Cardiac septum (tissue), 1 donor: Measurements from ENCODE around the gene DSG2. TPM values are rescaled to one million over a fixed set of nuclear protein-coding genes. Genes with fewer than 3 reads are reported as not detected.
"Not testable (repeated sequence)": the region's sequence is repeated elsewhere in the genome, so short reads cannot be mapped to it uniquely, and the experiment has no call there.

ENCODE experiments used
- DNase-seq: peaks from one replicate; pipeline ENCODE4 v3.0.0-alpha.2; 2020; ENCODE audit warnings: low spot score
- intact Hi-C: fragments of 100-400 bp; cut with DNase I; formaldehyde crosslinking; loops from one replicate; pipeline ENCODE4 v1.14.0; 2022
- long read RNA-seq: library from polyadenylated mRNA; unstranded; transcript quantifications from one replicate; pipeline ENCODE4 v2.0.0, GENCODE V29; 2021
- total RNA-seq: library from RNA; stranded (reverse); fragmentation: NEBNext Ultra II Directional; extraction: Animal tissue kit (Norgen Biotek cat#: 25700); gene quantifications from one replicate; pipeline ENCODE4 v1.2.1, GENCODE V29; 2021
- donor health status: DM: no; HTN: no; CAD: no.

The DSG2 gene
- 34.4 TPM for total RNA-seq
- long read RNA-seq, full-length matches to known transcripts, result 15 of 30 reads
- long read RNA-seq, partial matches to known transcripts, result 5 of 30 reads
- long read RNA-seq, other reads (novel, unspliced or antisense), result 10 of 30 reads

DNA sequence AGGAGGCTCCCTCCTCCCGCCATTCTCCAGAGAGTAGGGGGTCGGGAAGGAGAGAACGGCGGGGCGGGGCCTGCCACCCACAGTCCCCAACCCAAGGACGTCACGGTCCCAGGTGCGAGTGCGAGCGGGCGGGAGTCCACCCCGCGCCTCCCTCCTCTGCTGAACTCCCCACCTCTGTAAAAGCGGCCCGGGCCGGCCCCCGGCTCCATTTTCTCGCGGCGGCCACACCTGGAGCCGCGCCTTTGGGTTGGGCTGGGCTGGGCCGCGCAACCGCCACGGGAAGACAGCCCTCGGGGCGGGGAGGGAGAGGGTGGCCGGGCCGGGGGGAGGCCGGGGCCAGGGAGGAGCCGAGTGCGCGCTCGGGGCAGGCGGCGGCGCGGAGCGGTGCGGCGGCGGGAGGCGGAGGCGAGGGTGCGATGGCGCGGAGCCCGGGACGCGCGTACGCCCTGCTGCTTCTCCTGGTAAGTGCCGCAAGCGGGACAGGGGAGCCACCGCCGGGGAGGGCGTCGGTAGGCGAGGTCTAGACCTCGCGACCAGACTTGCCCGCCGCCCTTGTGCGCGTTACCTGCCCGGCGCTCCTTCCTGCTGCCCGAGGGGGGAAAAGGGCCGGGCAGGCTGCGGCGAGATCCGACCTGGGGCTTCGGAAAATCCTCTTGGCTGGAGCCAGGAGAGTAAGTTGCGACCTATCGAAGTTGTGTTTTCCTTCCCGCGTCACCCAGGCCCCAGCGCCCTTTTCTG lies at the start of gene DSG2:
Gene DSG2 (plus strand): TSS at position 342 of the 738 bp plus-strand sequence. CDS start 75 bp downstream, at position 417.
- peak; percentile 85 for DNase-seq
- intact Hi-C loops, result loop anchor here (5.0 to 10.0 kb wide), 2 partner anchors 273 to 396 kb away; partner anchors contain the start of gene DSC2

DNA sequence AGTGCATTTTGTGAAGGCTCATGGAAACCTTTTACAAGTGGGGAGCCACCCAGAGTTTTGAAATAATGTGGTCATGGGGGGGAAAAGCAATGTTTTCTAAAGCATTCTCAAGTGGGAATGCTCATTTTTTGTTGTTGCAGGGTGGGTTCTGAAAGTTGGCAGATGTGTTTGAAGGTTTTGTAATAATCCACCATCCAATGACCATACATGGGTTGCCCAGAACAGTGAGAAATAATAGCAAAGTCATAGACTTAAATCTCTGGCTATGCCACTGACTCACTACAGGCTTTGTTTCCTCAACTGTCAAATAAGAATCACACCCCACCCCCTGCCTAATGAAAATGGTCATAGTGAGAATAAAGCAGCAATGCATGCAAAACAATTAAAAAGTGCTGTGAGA lies 47.6 kb upstream of the DSG2 start:
- intact Hi-C loops, result no loop called here
- DNase-seq, result no peak

DNA sequence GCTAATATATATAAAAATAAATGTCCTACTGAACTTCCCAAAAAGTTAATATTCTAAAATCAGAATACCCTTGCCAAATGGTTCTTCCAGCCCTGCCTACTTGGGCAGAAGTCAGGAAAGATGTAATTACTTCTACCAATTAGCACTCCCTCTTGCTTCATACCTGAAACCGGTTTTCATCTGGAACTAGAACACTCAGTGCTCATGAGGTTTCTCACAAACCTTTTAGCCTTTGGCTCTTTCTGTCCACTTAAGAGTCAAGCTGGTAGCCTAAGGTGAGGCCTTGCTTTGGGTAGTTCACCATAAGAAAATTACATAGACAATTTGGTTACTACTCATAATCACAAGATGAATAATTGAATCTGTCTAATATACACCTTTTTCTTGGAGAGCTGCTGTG lies 46.4 kb upstream of the DSG2 start:
- intact Hi-C loops, result no loop called here
- no peak for DNase-seq

DNA sequence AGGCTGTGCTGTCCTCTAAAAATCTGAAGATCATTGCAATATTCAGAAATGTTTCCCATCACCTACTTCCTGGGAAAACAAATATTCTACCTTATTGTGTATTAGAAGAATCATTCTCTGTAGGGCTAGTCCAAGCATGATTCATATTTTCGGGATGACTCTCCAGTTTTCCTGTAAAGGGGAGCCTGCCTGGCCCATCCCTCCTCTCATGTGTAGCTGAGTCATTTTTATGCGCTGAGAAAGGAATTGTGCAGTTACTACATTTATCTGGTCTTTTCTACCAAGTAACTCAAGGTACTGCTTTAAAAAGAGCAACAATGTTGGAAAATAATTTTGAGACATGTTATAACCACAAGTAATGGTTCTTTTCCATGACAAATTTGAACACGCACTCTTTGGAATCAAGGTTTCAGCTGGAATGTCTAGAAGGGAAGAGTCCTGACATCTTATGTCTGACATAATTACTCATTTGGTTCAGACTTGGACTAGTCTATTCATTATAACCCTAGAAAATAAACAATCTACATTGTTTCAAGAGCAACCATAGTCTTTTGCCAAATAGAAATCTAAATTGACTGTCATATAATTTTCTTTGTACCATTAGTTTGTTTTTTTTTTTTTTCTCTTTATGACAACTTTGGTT lies 43.8 kb upstream of the DSG2 start:
- DNase-seq, result no peak
- intact Hi-C loops, result no loop called here

GRCh38 chr18:31469629-31470028 lies 28.3 kb upstream of the DSG2 start:
- intact Hi-C loops, result no loop called here
- DNase-seq, result no peak

DNA sequence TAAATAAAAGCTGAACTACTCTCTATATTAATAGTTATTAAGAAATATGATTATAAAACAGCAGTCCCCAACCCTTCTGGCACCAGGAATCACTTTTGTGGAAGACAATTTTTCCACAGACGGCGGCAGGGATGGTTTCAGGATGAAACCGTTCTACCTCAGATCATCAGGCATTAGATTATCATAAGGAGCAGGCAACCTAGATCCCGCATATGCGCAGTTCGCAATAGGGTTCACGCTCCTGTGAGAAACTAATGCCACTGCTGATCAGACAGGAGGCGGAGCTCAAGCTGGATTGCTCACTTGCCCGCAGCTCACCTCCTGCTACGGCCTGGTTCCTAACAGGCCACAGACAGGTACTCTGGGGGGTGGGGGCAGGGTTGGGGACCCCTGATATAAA lies 19.3 kb upstream of the DSG2 start:
- no peak for DNase-seq
- intact Hi-C loops, result no loop called here

DNA sequence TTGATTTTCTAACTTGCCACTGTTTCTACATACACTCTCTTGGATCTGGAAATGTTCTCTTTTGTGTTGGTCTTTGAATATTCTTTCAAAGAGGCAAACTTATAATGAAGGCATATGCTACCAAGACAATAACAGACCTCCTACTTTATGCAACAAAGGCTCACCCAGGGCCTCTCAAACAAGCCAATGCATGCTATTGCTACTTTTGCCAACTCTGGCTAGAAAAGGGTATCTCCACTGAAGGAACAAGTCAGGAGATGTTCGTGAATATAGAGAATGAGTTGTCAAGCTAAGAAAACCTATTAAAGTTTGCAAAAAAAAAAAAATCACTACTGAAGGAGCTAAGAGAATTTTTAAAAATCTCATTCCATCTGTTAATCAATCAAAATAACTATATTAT lies 15.9 kb upstream of the DSG2 start:
- no peak for DNase-seq
- intact Hi-C loops, result no loop called here

GRCh38 chr18:31483396-31483795 lies 14.6 kb upstream of the DSG2 start:
- no peak for DNase-seq
- intact Hi-C loops, result no loop called here

DNA sequence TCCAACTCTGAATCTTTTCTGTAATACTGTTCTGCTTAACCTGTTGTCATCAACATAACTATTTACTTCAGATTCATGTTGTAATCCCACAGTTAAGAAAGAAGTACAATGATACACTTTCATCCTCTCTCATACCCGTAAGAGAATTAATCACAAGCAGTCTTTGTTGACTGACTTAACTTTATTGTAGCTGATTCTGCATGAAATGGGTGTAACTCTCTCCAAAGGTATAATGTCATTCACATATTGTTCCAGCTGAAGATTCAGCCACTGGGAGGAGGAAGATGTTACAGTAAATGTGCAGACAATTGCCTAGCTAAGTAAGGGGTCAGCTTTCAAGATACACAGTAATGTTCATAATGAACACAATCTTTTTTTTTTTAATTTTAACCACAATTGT lies 13.5 kb upstream of the DSG2 start:
- DNase-seq, result no peak
- intact Hi-C loops, result no loop called here

DNA sequence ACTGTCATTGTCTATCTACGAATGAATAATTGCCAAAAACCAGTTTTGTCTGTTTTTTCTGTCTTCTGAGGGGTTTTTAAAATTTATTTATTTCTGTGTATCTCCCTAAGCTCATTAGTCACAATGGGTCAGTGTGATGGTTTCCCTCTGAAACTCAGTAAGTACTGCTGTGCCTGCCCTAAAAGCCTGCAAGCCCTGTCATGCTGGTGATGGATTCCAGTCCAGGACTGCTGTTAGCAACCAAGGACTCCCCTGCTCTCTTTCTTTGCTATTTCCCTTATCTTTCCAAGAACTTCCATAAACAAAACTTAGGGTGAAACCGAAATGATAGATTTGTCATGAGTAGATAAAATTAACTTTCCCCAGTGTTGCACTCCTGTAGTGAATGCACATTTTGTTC lies 11.8 kb upstream of the DSG2 start:
- no peak for DNase-seq
- intact Hi-C loops, result no loop called here

DNA sequence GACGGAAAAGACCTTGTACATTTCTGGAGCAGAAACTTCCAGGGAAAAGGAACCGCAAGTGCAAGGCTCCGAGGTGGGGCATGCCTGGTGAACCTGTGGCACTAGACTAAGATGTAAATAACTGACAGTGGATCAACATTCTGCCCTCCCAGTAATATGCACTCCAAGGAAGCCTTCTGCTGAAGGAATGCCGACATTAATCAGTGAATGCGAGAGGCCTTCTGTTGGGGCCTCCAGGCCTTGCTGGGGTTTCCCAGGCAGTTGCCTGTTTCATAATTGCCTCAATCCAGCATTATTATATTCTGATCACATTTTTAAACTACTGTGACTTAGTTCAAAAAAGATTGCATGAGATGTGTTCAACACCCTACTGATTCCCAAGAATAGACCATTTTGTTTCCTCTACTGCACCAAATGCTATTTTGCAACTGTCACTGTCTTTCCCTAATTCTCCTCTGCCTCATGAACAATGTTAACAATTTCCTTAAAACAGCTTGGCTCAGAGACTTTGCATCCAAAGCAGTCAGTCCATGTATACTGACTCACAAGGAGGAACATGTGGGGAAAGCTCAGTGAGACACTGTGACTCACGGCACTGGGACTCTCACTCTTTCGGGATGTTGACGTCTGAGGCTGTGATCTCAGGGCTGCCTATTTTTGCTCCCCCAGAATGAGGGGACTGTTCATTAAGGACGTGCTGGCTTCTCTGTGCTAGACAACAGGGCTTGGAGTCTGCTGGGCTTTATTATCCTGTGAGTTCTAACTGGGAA lies 10.5 kb upstream of the DSG2 start:
- intact Hi-C loops, result no loop called here
- no peak for DNase-seq

DNA sequence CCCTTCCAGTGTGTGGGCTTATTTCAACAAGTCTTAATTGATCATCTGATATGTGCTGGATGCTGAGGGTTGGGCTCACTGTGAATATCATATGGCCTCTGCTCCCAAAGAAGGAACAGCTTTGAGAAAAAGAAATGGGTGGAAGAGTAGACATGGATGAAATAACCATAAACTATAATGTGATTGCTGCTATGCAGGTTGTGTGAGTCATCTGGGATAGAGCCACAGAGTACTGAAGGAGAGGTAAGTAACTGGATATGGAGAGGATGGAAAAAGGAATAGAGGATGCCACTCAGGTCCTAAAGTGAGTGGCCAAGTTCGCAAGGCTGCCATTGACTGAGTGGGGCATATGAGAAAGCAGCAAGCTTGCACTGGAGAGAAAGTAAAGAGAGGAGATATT lies 8.7 kb upstream of the DSG2 start:
- no peak for DNase-seq
- intact Hi-C loops, result no loop called here

GRCh38 chr18:31490387-31490786 lies 7.6 kb upstream of the DSG2 start:
- no peak for DNase-seq
- intact Hi-C loops, result loop anchor here (10.0 kb wide), 1 partner anchor 266 kb away; no protein-coding TSS in a partner anchor

DNA sequence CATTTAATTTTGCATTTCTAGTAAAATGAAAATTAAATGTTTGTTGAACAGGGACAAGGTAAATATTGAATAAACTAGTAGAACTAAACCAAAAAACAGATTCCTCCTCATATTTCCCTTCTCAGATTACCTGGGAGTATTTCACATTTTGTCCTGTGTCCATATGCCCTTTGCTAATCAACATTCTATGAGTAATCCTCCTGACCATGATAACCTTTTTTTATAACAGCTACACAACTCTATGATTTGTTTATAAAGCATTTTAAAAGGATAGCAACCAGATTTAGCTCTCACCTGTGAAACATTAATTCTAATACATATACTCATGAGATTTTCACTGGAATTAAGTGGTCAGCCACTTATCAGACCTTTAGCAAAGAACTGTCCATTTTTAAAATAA lies 7.1 kb upstream of the DSG2 start:
- intact Hi-C loops, result loop anchor here (10.0 kb wide), 1 partner anchor 266 kb away; no protein-coding TSS in a partner anchor
- no peak for DNase-seq

- DNase-seq, result no peak
- intact Hi-C loops, result loop anchor here (10.0 kb wide), 1 partner anchor 267 kb away; no protein-coding TSS in a partner anchor
These were observed 6.4 kb upstream of the DSG2 start for GRCh38 chr18:31491586-31491985.

DNA sequence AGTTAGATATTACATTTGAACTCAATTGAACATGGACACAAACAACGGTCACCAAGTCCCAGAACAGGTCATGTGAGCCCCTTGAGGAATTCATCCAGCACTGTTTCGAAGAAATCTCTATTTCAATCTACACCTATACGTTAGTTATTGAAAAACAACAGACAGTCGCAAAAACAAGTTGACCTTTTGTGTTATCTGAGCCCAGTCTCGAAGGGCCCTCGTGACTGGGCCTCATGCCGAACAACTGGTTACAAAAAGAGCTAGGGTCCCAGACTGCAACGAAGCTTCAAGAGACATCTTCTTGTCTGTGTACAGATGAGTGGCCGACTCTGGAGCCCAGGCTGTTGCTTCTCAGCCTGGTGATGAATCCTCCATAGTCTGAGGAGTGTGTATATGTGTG lies 5.3 kb upstream of the DSG2 start:
- no peak for DNase-seq
- intact Hi-C loops, result loop anchor here (10.0 kb wide), 1 partner anchor 268 kb away; no protein-coding TSS in a partner anchor

DNA sequence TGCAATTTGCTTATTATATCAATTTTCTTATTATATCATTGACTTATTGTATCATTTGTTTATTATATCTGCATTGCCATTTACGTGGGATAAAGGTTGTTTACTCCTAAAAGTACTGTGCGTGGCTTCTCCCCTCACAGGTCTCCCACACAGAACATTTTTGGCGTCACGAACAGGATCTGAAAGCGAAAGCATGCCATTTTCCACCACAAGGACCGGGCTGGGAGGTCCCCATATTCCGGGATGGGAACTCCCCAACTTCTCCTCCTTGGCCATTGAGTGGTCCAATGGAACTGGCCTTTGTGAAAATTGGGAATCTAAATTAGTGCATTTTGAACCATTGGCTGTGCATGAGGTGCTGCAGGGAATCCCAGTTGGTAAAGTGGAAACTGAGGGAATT lies 4.8 kb upstream of the DSG2 start:
- intact Hi-C loops, result loop anchor here (10.0 kb wide), 1 partner anchor 268 kb away; no protein-coding TSS in a partner anchor
- DNase-seq, result no peak

GRCh38 chr18:31493941-31494340 lies 4.0 kb upstream of the DSG2 start:
- no peak for DNase-seq
- intact Hi-C loops, result loop anchor here (10.0 kb wide), 1 partner anchor 269 kb away; no protein-coding TSS in a partner anchor

DNA sequence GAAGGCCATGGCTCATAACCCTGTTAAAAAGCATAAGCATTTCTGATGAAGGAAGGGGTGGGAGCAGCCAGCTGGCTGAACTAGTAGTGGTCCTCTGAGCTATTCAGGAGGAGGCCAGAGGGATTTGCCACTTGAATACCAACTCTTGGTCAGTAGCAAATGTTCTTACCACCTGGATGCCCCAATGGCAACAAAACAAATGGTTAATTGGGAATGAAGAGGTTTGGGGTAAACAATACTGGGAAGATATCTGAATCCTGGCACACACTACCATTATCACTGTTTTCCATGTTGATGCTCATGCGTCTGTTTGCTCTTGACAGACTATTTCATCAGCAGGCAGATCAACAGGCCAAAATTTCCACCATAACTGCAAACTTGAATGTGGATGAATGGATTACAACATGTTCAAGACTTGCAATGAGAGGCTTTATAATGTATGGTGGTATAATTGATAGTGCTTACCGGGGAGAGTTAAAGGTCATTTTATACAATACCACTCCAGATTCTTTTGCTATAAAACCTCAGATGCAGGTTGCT lies 3.2 kb upstream of the DSG2 start:
- intact Hi-C loops, result loop anchor here (5.0 to 10.0 kb wide), 2 partner anchors 270 to 392 kb away; partner anchors contain the start of gene DSC2
- not testable (repeated sequence) for DNase-seq
